Neural cell (in vitro differentiated cells): ENCODE results near the gene C8A. TPM values are rescaled to one million over a fixed set of nuclear protein-coding genes. Genes with fewer than 3 reads are reported as not detected.

Source experiments
- H2AFZ ChIP-seq: fragments of 200-600, 300-800 bp; sonication (generic), shearing (Covaris generic); 2 replicates; pipeline ENCODE4 v1.6.0; 2014; ENCODE audit warnings: low read depth, mild to moderate bottlenecking, antibody characterized with exemption, low read length, moderate library complexity
- H3F3A ChIP-seq: fragments of 200-600 bp; shearing (Covaris generic); 2 replicates; pipeline ENCODE4 v1.6.1; 2016; ENCODE audit warnings: mild to moderate bottlenecking, moderate library complexity, mixed read lengths, antibody characterized with exemption, low read length; ENCODE audit not compliant: insufficient read depth, poor library complexity, severe bottlenecking
- H3K27ac ChIP-seq: fragments of 200-600, 300-800 bp; sonication (generic), shearing (Covaris generic); 2 replicates; pipeline ENCODE4 v1.5.1; 2014; ENCODE audit warnings: mild to moderate bottlenecking, low read length, moderate library complexity
- H3K27me3 ChIP-seq: fragments of 300-800, 200-600 bp; sonication (generic), shearing (Covaris generic); 2 replicates; pipeline ENCODE4 v1.6.0; 2014; ENCODE audit warnings: mild to moderate bottlenecking, low read depth, low read length, moderate library complexity; ENCODE audit not compliant: insufficient read depth
- H3K36me3 ChIP-seq: fragments of 300-800, 200-600 bp; sonication (generic), shearing (Covaris generic); 2 replicates; pipeline ENCODE4 v1.5.1; 2014; ENCODE audit warnings: mild to moderate bottlenecking, antibody characterized with exemption, low read length, moderate library complexity; ENCODE audit not compliant: insufficient read depth
- H3K4me2 ChIP-seq: fragments of 300-800, 200-600 bp; sonication (generic), shearing (Covaris generic); 2 replicates; pipeline ENCODE4 v1.6.0; 2014; ENCODE audit warnings: mild to moderate bottlenecking, low read length
- H3K4me3 ChIP-seq: fragments of 300-800, 200-600 bp; sonication (generic), shearing (Covaris generic); 2 replicates; pipeline ENCODE4 v1.5.1; 2014; ENCODE audit warnings: mild to moderate bottlenecking, low read length, moderate library complexity
- H3K79me2 ChIP-seq: fragments of 200-600 bp; shearing (Covaris generic); replicated peaks from 2 replicates; pipeline ENCODE4 v1.6.0; 2014; ENCODE audit warnings: mild to moderate bottlenecking, low read length, moderate library complexity; ENCODE audit not compliant: insufficient read depth
- H3K9ac ChIP-seq: fragments of 300-800, 200-600 bp; sonication (generic), shearing (Covaris generic); 2 replicates; pipeline ENCODE4 v1.6.1; 2016; ENCODE audit warnings: mild to moderate bottlenecking, low read length, mixed read lengths
- H3K9me2 ChIP-seq: fragments of 200-600 bp; shearing (Covaris generic); 2 replicates; pipeline ENCODE4 v1.6.1; 2016; ENCODE audit warnings: mild to moderate bottlenecking, low read length, mixed read lengths; ENCODE audit not compliant: insufficient read depth
- H3K9me3 ChIP-seq: fragments of 200-600, 300-800 bp; sonication (generic), shearing (Covaris generic); 2 replicates; pipeline ENCODE4 v1.6.1; 2016; ENCODE audit warnings: mild to moderate bottlenecking, mixed run types, low read length, moderate library complexity, mixed read lengths
- H4K20me1 ChIP-seq: fragments of 200-600 bp; shearing (Covaris generic); 2 replicates; pipeline ENCODE4 v1.6.1; 2016; ENCODE audit warnings: mild to moderate bottlenecking, mixed run types; ENCODE audit not compliant: insufficient read depth
- CTCF ChIP-seq: fragments of 450-650 bp; IDR thresholded peaks from 2 replicates; pipeline ENCODE4 v1.5.1; 2014; ENCODE audit warnings: antibody characterized with exemption, mild to moderate bottlenecking, moderate library complexity; ENCODE audit not compliant: poor library complexity, severe bottlenecking
- EP300 ChIP-seq: fragments of 450-650 bp; conservative IDR thresholded peaks from 2 replicates; pipeline ENCODE4 v1.6.1; 2014; ENCODE audit warnings: antibody characterized with exemption, mild to moderate bottlenecking, moderate library complexity; ENCODE audit not compliant: poor library complexity, severe bottlenecking
- EZH2 ChIP-seq: fragments of 200-600, 300-800 bp; shearing (Covaris generic), sonication (generic); IDR thresholded peaks from 2 replicates; pipeline ENCODE4 v1.6.1; 2014; ENCODE audit warnings: antibody characterized with exemption, low read length, borderline replicate concordance, mild to moderate bottlenecking; ENCODE audit not compliant: insufficient read depth, poor library complexity, severe bottlenecking
- MXI1 ChIP-seq: fragments of 450-650 bp; conservative IDR thresholded peaks from 2 replicates; pipeline ENCODE4 v1.6.1; 2014; ENCODE audit warnings: antibody characterized with exemption, mild to moderate bottlenecking; ENCODE audit not compliant: poor library complexity, severe bottlenecking
- POLR2AphosphoS5 ChIP-seq: IDR thresholded peaks from 2 replicates; pipeline ENCODE4 v1.6.1; 2012
- RAD21 ChIP-seq: fragments of 450-650 bp; conservative IDR thresholded peaks from 2 replicates; pipeline ENCODE4 v1.6.1; 2014; ENCODE audit warnings: antibody characterized with exemption, mild to moderate bottlenecking, moderate library complexity
- SMC3 ChIP-seq: fragments of 450-650 bp; conservative IDR thresholded peaks from 2 replicates; pipeline ENCODE4 v1.6.1; 2014; ENCODE audit warnings: antibody characterized with exemption, mild to moderate bottlenecking, moderate library complexity; ENCODE audit not compliant: poor library complexity
- TAF1 ChIP-seq: IDR thresholded peaks from 2 replicates; pipeline ENCODE4 v1.6.1; 2012; ENCODE audit warnings: low read depth
- polyA plus RNA-seq: library from polyadenylated mRNA; depleted of rRNA; stranded (reverse); fragments of >200 nt; gene quantifications from 2 replicates; pipeline ENCODE4 v1.2.3, GENCODE V29; 2014
- TF ChIP-seq, protein P1 (sequence below): IDR thresholded peaks from 2 replicates; pipeline ENCODE4 v1.6.1; 2012; ENCODE audit warnings: borderline replicate concordance

C8A gene
- polyA plus RNA-seq, 1 donor from 2014 or later: not detected

DNA sequence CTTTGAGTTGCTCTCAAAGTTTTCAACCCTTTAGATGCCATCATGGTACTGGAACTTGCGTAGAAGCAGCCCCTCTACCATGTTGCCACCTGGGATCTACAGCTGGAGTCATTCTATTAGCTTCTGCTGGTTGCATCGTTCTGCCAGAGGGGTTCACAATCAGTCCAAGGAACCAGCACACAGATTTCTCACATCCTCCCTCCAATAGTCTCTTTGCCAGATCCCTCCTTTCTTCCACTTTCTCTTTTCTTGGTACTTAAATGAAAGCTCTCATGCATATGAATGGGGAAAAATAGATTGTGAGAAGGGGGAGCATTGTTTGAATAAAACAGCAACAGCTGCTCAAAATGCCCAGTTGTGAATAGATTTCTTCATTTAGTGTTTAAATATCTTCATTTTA lies 4.2 kb upstream of the C8A start:
- Histone ChIP-seq H3K36me3 (no peaks in the 10 kb centered on the region), H3F3A (peaks cover 3% of the 10 kb centered on the region), H3K4me2 (no peak overlapping the region), H3K9ac (no peak overlapping the region), H3K4me3 (no peak overlapping the region), H4K20me1 (no peaks in the 10 kb centered on the region), H3K27me3 (no peaks in the 10 kb centered on the region), H3K79me2 (no peaks in the 10 kb centered on the region), H2AFZ (no peak overlapping the region), H3K9me2 (no peaks in the 10 kb centered on the region), H3K27ac (no peak overlapping the region), H3K9me3 (no peaks in the 10 kb centered on the region)
- TF ChIP-seq RAD21 (no peak), EZH2 (no peak), MXI1 (no peak), SMC3 (no peak), CTCF (no peak), EP300 (no peak), POLR2AphosphoS5 (no peak), TAF1 (no peak)
- TF ChIP-seq, protein P1, sequence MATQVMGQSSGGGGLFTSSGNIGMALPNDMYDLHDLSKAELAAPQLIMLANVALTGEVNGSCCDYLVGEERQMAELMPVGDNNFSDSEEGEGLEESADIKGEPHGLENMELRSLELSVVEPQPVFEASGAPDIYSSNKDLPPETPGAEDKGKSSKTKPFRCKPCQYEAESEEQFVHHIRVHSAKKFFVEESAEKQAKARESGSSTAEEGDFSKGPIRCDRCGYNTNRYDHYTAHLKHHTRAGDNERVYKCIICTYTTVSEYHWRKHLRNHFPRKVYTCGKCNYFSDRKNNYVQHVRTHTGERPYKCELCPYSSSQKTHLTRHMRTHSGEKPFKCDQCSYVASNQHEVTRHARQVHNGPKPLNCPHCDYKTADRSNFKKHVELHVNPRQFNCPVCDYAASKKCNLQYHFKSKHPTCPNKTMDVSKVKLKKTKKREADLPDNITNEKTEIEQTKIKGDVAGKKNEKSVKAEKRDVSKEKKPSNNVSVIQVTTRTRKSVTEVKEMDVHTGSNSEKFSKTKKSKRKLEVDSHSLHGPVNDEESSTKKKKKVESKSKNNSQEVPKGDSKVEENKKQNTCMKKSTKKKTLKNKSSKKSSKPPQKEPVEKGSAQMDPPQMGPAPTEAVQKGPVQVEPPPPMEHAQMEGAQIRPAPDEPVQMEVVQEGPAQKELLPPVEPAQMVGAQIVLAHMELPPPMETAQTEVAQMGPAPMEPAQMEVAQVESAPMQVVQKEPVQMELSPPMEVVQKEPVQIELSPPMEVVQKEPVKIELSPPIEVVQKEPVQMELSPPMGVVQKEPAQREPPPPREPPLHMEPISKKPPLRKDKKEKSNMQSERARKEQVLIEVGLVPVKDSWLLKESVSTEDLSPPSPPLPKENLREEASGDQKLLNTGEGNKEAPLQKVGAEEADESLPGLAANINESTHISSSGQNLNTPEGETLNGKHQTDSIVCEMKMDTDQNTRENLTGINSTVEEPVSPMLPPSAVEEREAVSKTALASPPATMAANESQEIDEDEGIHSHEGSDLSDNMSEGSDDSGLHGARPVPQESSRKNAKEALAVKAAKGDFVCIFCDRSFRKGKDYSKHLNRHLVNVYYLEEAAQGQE: no peak

DNA sequence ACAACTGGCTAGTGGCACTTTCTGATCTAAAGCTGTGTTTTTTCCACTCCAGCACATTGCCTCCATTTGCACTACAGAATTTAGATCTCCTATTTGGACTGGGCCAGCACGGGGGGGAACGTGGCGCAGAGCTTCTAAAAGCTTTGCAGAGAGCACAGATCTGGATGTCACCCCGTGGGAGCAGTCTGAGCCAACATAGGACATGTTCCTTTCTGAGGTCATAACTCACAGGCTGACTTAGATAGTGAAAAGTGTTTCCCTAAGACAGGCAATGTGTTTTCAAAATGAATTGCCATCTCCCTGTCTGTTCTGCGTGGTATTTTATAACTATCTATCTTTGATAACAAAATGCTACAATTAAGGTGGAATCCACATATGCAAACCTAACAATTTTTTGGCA lies 3.7 kb upstream of the C8A start:
- no peaks in the 10 kb centered on the region for H3K79me2 ChIP-seq
- no peaks in the 10 kb centered on the region for H3K9me2 ChIP-seq
- H2AFZ ChIP-seq: no peak overlapping the region
- no peaks in the 10 kb centered on the region for H3K36me3 ChIP-seq
- TF ChIP-seq SMC3 (no peak), RAD21 (no peak), EZH2 (no peak), MXI1 (no peak), CTCF (no peak), TAF1 (no peak), EP300 (no peak), POLR2AphosphoS5 (no peak)
- TF ChIP-seq, protein P1: no peak
- H3F3A ChIP-seq: peaks cover 3% of the 10 kb centered on the region
- no peaks in the 10 kb centered on the region for H3K27me3 ChIP-seq
- no peaks in the 10 kb centered on the region for H4K20me1 ChIP-seq
- H3K9ac ChIP-seq: no peak overlapping the region
- no peaks in the 10 kb centered on the region for H3K9me3 ChIP-seq
- no peak overlapping the region for H3K4me2 ChIP-seq
- no peak overlapping the region for H3K27ac ChIP-seq
- no peak overlapping the region for H3K4me3 ChIP-seq
